GM12872 (cell line): ENCODE results near the gene IQCF6.

Experiments used
- CTCF ChIP-seq: IDR thresholded peaks from 3 replicates; pipeline ENCODE4 v1.5.1; 2011; ENCODE audit warnings: low read depth, mild to moderate bottlenecking, low read length, moderate library complexity; ENCODE audit not compliant: insufficient read depth

Gene IQCF6

DNA sequence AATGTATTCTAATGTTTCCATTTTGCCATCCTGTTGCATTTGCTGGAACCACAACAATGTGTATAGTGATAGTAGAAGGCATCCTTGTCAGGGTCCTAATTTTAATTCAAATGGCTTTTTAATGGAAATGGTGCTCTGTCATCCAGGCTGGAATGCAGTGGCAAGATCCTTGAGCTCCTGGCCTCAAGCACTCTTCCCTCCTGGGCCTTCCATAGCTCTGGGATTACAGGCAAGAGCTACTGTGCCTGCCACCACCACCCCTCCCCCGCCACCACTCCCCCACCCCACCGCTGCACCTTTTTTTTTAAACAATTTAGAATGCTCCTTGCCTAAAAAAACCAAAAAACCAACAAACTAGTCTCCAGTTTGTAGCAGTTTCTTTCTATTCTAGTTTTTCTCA is 15.2 kb upstream of the IQCF6 start:
- no peak for TF ChIP-seq CTCF

DNA sequence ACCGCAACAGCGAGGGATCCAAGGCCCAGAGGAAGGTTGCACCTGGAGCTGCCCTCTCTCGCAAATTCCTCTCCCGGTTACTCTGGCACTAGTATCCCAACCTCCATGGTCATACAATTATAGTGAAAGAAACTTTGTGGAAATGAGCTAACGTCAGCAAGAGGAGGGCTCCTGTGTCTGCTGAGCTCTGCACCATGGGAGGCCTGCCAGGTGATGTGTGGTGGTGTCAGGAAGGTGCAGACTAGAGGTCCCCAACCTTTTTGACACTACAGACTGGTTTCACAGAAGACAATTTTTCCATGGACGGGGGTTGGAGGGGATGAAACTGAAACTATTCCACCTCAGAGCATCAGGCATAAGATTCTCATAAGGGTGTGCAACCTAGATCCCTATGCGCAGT is 13.2 kb upstream of the IQCF6 start:
- TF ChIP-seq CTCF = no peak

GRCh38 chr3:51789437-51789836 is 10.4 kb upstream of the IQCF6 start:
- no peak for TF ChIP-seq CTCF

GRCh38 chr3:51786267-51786666 is 7.2 kb upstream of the IQCF6 start:
- no peak for TF ChIP-seq CTCF

DNA sequence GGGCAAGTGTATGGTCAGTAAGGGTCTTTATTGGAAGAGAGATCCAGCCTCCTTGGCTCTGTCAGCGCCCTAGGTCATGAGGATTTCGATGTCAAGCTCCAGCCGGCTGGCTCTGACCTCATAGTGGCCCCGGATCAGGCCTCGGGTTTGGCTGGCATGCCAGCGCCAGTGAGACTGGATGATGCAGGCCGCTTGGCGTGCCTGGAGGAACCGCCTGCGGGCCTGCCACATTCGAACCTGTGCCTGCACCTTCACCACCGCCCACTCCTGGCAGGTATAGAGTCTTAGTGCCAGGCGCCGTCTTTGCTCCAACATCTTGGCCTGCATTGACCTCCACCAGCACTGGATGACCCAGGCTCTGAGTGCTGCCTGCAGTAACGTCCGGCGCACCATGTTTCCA is 483 bp downstream of the IQCF6 start:
- TF ChIP-seq CTCF = no peak

DNA sequence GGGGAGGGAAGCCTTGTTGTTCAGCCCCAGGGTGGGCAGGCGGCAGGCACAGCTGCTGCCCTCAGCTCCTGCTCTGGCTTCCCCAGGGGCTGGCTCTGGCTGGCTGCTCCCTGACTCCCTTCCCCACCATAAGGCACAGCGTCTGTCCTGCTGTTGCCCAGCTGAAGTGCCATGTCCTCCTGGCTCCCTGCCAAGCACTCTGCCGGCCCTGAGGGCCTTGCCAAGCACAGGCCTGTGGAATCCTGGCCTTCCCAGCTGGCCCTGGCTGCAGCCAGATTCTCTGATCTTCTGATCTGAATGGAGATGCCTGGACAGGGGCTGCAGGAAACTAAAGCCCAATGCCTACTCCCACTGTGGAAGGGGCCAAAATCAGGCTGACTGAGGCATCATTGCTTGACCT is 1.1 kb downstream of the IQCF6 start:
- no peak for TF ChIP-seq CTCF

DNA sequence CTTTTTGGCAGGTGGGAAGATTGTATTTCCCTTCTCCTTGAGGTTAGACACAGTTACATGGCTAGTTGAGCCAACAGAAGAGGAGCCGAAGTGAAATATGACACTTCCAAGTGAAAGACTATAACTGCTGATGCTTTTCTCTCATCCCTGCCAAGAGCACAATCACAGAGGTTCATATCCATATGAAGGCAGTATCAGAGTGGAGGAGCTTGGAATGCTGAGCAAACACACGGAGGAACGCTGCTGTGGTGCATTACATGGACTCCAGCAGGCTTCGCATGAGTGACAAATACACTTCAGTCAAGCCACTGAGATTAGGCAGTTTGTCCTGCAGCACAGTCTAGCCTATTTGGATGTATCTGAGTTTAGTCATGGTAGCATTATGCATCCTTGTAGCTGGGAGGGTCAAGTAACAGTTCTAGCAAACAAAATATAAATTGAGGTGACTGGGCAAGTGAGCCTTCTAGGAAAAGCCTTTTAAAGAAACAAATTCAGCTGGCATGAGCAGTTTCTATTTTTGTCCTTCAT is 5.4 kb downstream of the IQCF6 start:
- TF ChIP-seq CTCF = no peak

DNA sequence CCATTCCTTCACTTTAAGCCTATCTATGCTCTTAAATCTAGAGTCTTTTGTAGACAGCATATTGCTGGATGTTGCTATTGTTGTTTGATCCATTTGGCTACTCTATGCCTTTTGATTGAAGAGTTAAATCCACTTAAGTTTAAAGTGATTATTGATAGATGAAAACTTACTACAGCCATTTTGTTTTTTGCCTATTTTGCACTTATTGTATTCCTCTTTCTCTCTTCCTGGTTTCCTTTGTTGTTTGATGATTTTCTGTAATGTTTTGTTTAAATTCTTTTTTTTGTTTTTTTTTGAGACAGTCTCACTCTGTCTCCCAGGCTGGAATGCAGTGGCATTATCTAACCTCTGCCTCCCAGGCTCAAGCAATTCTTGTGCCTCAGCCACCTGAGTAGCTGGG is 19.8 kb downstream of the IQCF6 start:
- no peak for TF ChIP-seq CTCF
